Activated T-cell treated with anti-CD3 and anti-CD28 coated beads, Interleukin-2, amount 50 U/mL, for 72 hours (primary cell): ENCODE measurements around the gene ARHGAP21. TPM values are rescaled to one million over a fixed set of nuclear protein-coding genes. Genes with fewer than 3 reads are reported as not detected.

Experiments
- ATAC-seq, 2 donors: fragments of 150-1000 bp; cut with Tn5 transposase; replicated peaks in 1 of 2; 2 replicates each; pipeline ENCODE4 v1.10.0; 2021; ENCODE audit warnings: moderate library complexity in 2 of 2, mild to moderate bottlenecking in 1 of 2
- DNase-seq, 2 donors: peaks; one replicate each; pipeline ENCODE4 v3.0.0; 2021 to 2022; ENCODE audit warnings: mixed read lengths in 1 of 2
- H3K27ac Mint-ChIP-seq: one replicate; pipeline ENCODE4 v1.8.0; 2022; ENCODE audit warnings: mild to moderate bottlenecking, moderate library complexity, mixed read lengths
- H3K27me3 Mint-ChIP-seq: one replicate; pipeline ENCODE4 v1.8.0; 2022; ENCODE audit warnings: low read depth, mixed read lengths
- H3K36me3 Mint-ChIP-seq, 2 donors: one replicate each; pipeline ENCODE4 v1.8.0; 2022; ENCODE audit warnings: mixed read lengths in 2 of 2, mild to moderate bottlenecking in 1 of 2; ENCODE audit not compliant: insufficient read depth in 2 of 2
- H3K4me1 Mint-ChIP-seq: one replicate; pipeline ENCODE4 v1.8.0; 2022; ENCODE audit warnings: low read depth, mixed read lengths
- H3K4me3 Mint-ChIP-seq, 2 donors: one replicate each; pipeline ENCODE4 v1.8.0; 2022; ENCODE audit warnings: mild to moderate bottlenecking in 2 of 2, mixed read lengths in 2 of 2, moderate library complexity in 2 of 2
- H3K9me3 Mint-ChIP-seq, 2 donors: one replicate each; pipeline ENCODE4 v1.8.0; 2022; ENCODE audit warnings: mixed read lengths in 2 of 2
- total RNA-seq, 2 donors: library from RNA; stranded (reverse); gene quantifications; one replicate each; pipeline ENCODE4 v1.2.3, GENCODE V29; 2022

Gene ARHGAP21
- total RNA-seq, 2 donors from 2014 or later, result 22.6 to 22.9 TPM

GRCh38 chr10:24718031-24718855, 5.4 kb downstream of the ARHGAP21 start:
- Mint-ChIP-seq H3K4me3 (no peak overlapping the region), H3K4me1 (peaks cover 23% of the 10 kb centered on the region), H3K27ac (no peak overlapping the region), H3K9me3 (no peaks in the 10 kb centered on the region), H3K36me3 (peaks cover 0 to 2% of the 10 kb centered on the region in 2 donors), H3K27me3 (no peaks in the 10 kb centered on the region)
- DNase-seq, result no peak
- no peak for ATAC-seq

DNA sequence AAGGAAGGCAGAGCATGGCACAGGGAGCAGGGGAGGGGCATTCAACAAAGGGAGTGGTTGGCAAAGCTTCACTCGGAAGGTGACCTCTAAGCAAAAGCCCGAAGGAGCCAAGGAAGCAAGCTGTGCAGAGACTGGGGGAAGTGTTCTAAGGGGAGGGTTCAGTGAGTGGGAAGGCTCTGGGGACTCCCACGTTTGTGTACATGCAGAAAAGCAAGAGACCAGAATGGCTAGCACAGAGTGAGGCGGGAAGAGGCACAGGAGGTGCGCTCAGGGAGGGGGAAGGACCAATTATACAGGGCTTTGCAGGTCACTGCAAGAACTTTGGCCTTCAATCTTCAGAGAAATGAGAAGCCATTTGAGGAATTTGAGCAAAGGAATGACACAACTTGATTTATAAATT, 7.4 kb downstream of the ARHGAP21 start:
- peaks cover 16% of the 10 kb centered on the region for H3K4me1 Mint-ChIP-seq
- H3K27ac Mint-ChIP-seq, result no peak overlapping the region
- no peaks in the 10 kb centered on the region for H3K36me3 Mint-ChIP-seq
- H3K4me3 Mint-ChIP-seq, result no peak overlapping the region
- DNase-seq (no peak), ATAC-seq (no peak)
- H3K27me3 Mint-ChIP-seq, result peaks cover 3% of the 10 kb centered on the region
- H3K9me3 Mint-ChIP-seq, result no peaks in the 10 kb centered on the region

DNA sequence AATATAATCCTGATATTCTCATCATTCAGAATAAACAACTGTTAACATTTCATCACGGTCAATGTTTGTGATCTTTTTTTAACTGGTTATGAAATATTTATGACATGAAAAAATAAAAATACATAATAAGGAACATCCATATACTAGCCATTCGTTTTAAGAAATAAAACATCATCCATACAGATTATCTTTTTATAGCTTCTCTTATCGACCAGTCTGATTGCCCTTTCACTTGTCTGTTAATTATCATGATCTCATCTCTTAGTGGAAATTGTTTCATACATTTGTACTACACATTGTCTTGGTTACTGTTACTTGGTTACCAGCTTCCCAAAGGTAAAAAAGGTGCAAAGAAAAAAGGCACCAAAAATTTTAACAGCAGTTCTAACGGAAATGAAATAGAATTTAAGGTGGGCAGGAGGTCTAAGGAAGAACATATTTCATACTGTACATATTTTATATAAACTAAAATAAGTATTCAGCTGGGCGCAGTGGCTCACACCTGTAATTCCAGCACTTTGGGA, 8.4 kb downstream of the ARHGAP21 start:
- H3K9me3 Mint-ChIP-seq, result no peaks in the 10 kb centered on the region

DNA sequence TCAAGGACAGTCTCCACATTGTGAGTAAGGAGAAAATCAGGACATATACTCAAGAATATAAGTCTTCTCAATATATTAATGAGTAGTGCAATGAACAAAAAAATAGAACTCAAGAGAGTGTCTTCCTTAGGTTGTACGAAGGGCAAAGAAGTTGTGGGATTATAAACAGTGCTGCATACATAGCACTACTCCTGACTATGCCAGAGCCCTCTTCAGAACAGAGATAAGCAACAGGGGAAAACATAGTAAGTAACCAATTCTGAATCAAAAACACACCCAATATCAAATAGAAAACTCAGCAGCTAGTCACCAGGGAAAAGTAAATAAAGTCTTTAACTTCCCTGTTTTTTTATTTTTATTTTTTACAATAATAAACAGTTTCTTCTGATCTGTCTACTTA, 10.6 kb downstream of the ARHGAP21 start:
- H3K27ac Mint-ChIP-seq, result no peak overlapping the region
- no peaks in the 10 kb centered on the region for H3K9me3 Mint-ChIP-seq
- peaks cover 0 to 2% of the 10 kb centered on the region in 2 donors for H3K36me3 Mint-ChIP-seq
- H3K27me3 Mint-ChIP-seq, result peaks cover 5% of the 10 kb centered on the region
- DNase-seq, result no peak
- H3K4me3 Mint-ChIP-seq, result no peak overlapping the region
- no peak for ATAC-seq
- H3K4me1 Mint-ChIP-seq, result peaks cover 8% of the 10 kb centered on the region

More for the DNA sequence above, 8.4 kb downstream of the ARHGAP21 start:
- Mint-ChIP-seq H3K4me1 (peaks cover 10% of the 10 kb centered on the region), H3K27me3 (peaks cover 5% of the 10 kb centered on the region), H3K36me3 (no peaks in the 10 kb centered on the region), H3K4me3 (no peak overlapping the region), H3K27ac (no peak overlapping the region)
- ATAC-seq (no peak), DNase-seq (no peak)

DNA sequence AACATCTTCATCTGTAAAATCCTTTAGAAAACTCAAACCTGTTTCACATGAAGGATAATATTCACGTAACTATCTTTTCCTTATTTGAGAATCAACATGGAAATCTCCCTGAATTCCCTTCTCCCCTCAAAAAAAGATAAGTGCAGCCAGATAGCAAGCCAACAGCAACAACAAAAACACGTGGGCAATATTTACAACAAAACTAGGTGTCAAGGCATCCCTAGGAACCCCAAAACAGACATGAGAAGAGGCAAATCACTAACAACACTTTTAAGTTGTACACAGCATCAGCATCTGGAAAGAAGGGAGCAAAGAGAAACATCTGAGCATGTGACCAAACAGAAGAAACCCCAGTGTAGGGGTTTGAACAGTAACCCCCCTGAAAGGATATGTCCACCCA, 12.2 kb downstream of the ARHGAP21 start:
- no peak for DNase-seq
- Mint-ChIP-seq H3K27me3 (peaks cover 5% of the 10 kb centered on the region), H3K9me3 (no peaks in the 10 kb centered on the region), H3K36me3 (peaks cover 0 to 2% of the 10 kb centered on the region in 2 donors), H3K4me1 (peaks cover 8% of the 10 kb centered on the region), H3K27ac (no peak overlapping the region), H3K4me3 (no peak overlapping the region)
- ATAC-seq, result no peak

GRCh38 chr10:24708081-24708480, 15.6 kb downstream of the ARHGAP21 start:
- Mint-ChIP-seq H3K27ac (no peak overlapping the region), H3K4me3 (no peak overlapping the region), H3K27me3 (peaks cover 5% of the 10 kb centered on the region), H3K9me3 (no peaks in the 10 kb centered on the region), H3K4me1 (peaks cover 8% of the 10 kb centered on the region), H3K36me3 (peaks cover 0 to 2% of the 10 kb centered on the region in 2 donors)
- DNase-seq (no peak), ATAC-seq (no peak)

DNA sequence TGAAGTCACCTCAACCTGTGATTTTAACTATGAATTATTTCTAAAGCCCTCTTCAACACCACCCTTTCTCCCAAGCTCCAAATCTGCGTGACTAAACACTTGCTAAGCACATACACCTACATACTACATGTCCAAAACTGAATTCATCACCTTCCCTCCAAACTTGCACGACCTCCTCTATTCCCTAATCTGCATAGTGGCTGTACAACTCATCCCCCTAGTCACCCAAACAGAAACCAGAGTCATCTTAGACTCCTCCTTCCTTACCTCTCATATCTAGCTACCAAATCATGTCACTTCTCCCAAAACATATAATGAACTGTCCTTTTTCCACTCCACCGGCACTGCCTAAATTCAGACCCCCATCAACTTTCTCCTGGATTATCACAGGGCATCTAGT, 16.2 kb downstream of the ARHGAP21 start:
- Mint-ChIP-seq H3K4me1 (peaks cover 8% of the 10 kb centered on the region), H3K27me3 (peaks cover 5% of the 10 kb centered on the region), H3K4me3 (no peak overlapping the region), H3K36me3 (peaks cover 0 to 2% of the 10 kb centered on the region in 2 donors), H3K9me3 (no peaks in the 10 kb centered on the region), H3K27ac (no peak overlapping the region)
- DNase-seq, result peak; percentile 16 to 28
- peak; percentile 93 to 94 for ATAC-seq

GRCh38 chr10:24706479-24707118, 17.1 kb downstream of the ARHGAP21 start:
- no peak overlapping the region for H3K27ac Mint-ChIP-seq
- peaks cover 12% of the 10 kb centered on the region for H3K4me1 Mint-ChIP-seq
- peaks cover 0 to 2% of the 10 kb centered on the region in 2 donors for H3K36me3 Mint-ChIP-seq
- H3K4me3 Mint-ChIP-seq, result no peak overlapping the region
- ATAC-seq (peak; percentile 80 to 84), DNase-seq (peak; percentile 39 to 40)
- no peaks in the 10 kb centered on the region for H3K9me3 Mint-ChIP-seq
- H3K27me3 Mint-ChIP-seq, result peaks cover 5% of the 10 kb centered on the region

DNA sequence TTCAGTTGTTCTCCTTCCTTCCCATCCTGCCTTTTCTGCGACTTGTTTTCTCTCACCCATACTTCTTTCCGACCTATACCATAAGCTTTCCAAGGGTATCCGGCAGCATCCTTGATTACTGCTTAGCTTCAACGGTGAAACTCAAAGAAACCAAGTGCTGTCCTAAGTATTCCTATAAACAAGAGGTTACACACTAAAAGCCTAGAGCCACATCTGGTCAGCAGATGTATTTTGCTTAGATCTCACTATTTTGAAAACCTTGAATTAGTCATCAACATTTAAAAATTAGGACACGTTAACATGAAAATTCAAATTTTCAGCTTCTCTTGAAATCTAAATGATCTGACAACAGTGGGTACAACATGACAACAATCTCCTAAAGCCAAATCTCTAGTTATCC, 20.0 kb downstream of the ARHGAP21 start:
- H3K27me3 Mint-ChIP-seq, result no peaks in the 10 kb centered on the region
- DNase-seq, result no peak
- H3K4me3 Mint-ChIP-seq, result no peak overlapping the region
- H3K27ac Mint-ChIP-seq, result no peak overlapping the region
- no peaks in the 10 kb centered on the region for H3K36me3 Mint-ChIP-seq
- ATAC-seq, result no peak
- H3K9me3 Mint-ChIP-seq, result no peaks in the 10 kb centered on the region
- H3K4me1 Mint-ChIP-seq, result peaks cover 10% of the 10 kb centered on the region

DNA sequence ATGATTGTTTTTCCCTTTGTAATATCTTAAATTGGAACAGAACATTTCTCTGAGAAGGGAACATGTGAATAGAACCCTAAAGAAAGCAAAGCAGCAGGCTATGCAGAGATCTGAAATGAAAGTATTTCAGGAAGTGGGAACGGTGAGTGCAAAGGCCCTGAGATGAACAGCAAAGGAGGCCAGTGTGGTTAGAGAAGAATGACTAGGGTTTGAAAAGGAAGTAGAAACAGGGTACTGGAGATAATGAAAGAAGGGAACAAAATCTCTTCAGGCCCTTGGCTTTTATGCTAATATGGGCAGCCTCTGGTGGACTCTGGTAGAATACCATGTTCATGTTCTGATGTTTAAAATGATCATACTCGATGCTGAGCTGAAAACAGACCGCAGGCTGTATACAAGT, 22.2 kb downstream of the ARHGAP21 start:
- Mint-ChIP-seq H3K9me3 (no peaks in the 10 kb centered on the region), H3K27me3 (no peaks in the 10 kb centered on the region), H3K4me1 (peaks cover 10% of the 10 kb centered on the region), H3K27ac (no peak overlapping the region), H3K36me3 (no peaks in the 10 kb centered on the region), H3K4me3 (peak overlapping the region in 1 of 2 donors; percentile 11)
- no peak for DNase-seq
- peak; percentile 56 to 57 for ATAC-seq

GRCh38 chr10:24700948-24701347, 22.7 kb downstream of the ARHGAP21 start:
- Mint-ChIP-seq H3K4me3 (no peak overlapping the region), H3K4me1 (peaks cover 10% of the 10 kb centered on the region), H3K27me3 (no peaks in the 10 kb centered on the region), H3K36me3 (no peaks in the 10 kb centered on the region), H3K9me3 (no peaks in the 10 kb centered on the region), H3K27ac (no peak overlapping the region)
- DNase-seq (no peak), ATAC-seq (no peak)

- H3K4me1 Mint-ChIP-seq, result peaks cover 10% of the 10 kb centered on the region
- DNase-seq (no peak), ATAC-seq (no peak)
- no peaks in the 10 kb centered on the region for H3K9me3 Mint-ChIP-seq
- H3K4me3 Mint-ChIP-seq, result no peak overlapping the region
- H3K36me3 Mint-ChIP-seq, result no peaks in the 10 kb centered on the region
- H3K27ac Mint-ChIP-seq, result no peak overlapping the region
- H3K27me3 Mint-ChIP-seq, result no peaks in the 10 kb centered on the region
These were observed 25.4 kb downstream of the ARHGAP21 start for GRCh38 chr10:24698270-24698669.

DNA sequence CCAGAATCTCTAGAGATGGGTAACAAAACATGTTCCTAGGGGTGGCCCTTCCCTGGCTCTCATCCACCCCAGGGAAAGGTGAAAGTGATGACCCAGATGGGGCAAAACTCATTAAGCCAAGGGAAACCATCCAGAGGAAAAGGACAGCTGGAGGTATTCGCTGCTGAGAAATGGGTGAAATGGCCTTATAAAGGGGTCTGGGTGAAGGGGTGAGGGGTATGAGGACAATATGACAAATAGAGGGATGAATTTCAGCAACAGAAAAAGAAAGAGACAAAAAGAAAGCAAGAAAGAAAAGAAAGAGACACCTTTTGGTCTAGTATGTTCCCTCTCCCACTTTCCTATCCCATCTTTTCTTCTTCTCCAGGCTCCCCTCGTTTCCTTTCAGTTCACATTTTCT, 26.6 kb downstream of the ARHGAP21 start:
- no peaks in the 10 kb centered on the region for H3K36me3 Mint-ChIP-seq
- H3K4me1 Mint-ChIP-seq, result peaks cover 10% of the 10 kb centered on the region
- H3K27me3 Mint-ChIP-seq, result no peaks in the 10 kb centered on the region
- no peak for DNase-seq
- no peak for ATAC-seq
- no peak overlapping the region for H3K27ac Mint-ChIP-seq
- no peaks in the 10 kb centered on the region for H3K9me3 Mint-ChIP-seq
- H3K4me3 Mint-ChIP-seq, result no peak overlapping the region
